IMR-90 (cell line): Measurements from ENCODE around the gene DAPK1.

Experiments used
- CEBPB ChIP-seq: IDR thresholded peaks from 2 replicates; pipeline ENCODE4 v1.6.1; 2012; ENCODE audit warnings: low read depth, low read length, improper control_type of control experiment
- RAD21 ChIP-seq: IDR thresholded peaks from 2 replicates; pipeline ENCODE4 v1.6.1; 2012; ENCODE audit warnings: low read length, improper control_type of control experiment
- SMC3 ChIP-seq: fragments of 150-350 bp; IDR thresholded peaks from 2 replicates; pipeline ENCODE4 v1.6.1; 2016; ENCODE audit warnings: low read depth, mild to moderate bottlenecking, antibody characterized with exemption, low read length, moderate library complexity
- TF ChIP-seq, protein P1 (sequence below): conservative IDR thresholded peaks from 2 replicates; pipeline ENCODE4 v1.5.1; 2012; ENCODE audit warnings: mild to moderate bottlenecking, low read depth, low read length, improper control_type of control experiment

GRCh38 chr9:87551772-87552217, 54.1 kb downstream of the DAPK1 start:
- TF ChIP-seq RAD21 (no peak), CEBPB (no peak), SMC3 (no peak)
- TF ChIP-seq, protein P1, sequence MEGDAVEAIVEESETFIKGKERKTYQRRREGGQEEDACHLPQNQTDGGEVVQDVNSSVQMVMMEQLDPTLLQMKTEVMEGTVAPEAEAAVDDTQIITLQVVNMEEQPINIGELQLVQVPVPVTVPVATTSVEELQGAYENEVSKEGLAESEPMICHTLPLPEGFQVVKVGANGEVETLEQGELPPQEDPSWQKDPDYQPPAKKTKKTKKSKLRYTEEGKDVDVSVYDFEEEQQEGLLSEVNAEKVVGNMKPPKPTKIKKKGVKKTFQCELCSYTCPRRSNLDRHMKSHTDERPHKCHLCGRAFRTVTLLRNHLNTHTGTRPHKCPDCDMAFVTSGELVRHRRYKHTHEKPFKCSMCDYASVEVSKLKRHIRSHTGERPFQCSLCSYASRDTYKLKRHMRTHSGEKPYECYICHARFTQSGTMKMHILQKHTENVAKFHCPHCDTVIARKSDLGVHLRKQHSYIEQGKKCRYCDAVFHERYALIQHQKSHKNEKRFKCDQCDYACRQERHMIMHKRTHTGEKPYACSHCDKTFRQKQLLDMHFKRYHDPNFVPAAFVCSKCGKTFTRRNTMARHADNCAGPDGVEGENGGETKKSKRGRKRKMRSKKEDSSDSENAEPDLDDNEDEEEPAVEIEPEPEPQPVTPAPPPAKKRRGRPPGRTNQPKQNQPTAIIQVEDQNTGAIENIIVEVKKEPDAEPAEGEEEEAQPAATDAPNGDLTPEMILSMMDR = no peak
